DND-41 (cell line): ENCODE results near the gene SEMA5A.

Experiments used
- EZH2 ChIP-seq: IDR thresholded peaks from 3 replicates; pipeline ENCODE4 v1.6.1; 2012; ENCODE audit warnings: borderline replicate concordance, low read depth, mild to moderate bottlenecking, moderate library complexity, low read length, inconsistent platforms; ENCODE audit not compliant: severe bottlenecking
- TF ChIP-seq, protein P1 (sequence below): IDR thresholded peaks from 2 replicates; pipeline ENCODE4 v1.5.1; 2012; ENCODE audit warnings: borderline replicate concordance, low read length, moderate library complexity, mild to moderate bottlenecking; ENCODE audit not compliant: poor library complexity, severe bottlenecking; ENCODE audit errors: extremely low read depth

- TF ChIP-seq, protein P1, sequence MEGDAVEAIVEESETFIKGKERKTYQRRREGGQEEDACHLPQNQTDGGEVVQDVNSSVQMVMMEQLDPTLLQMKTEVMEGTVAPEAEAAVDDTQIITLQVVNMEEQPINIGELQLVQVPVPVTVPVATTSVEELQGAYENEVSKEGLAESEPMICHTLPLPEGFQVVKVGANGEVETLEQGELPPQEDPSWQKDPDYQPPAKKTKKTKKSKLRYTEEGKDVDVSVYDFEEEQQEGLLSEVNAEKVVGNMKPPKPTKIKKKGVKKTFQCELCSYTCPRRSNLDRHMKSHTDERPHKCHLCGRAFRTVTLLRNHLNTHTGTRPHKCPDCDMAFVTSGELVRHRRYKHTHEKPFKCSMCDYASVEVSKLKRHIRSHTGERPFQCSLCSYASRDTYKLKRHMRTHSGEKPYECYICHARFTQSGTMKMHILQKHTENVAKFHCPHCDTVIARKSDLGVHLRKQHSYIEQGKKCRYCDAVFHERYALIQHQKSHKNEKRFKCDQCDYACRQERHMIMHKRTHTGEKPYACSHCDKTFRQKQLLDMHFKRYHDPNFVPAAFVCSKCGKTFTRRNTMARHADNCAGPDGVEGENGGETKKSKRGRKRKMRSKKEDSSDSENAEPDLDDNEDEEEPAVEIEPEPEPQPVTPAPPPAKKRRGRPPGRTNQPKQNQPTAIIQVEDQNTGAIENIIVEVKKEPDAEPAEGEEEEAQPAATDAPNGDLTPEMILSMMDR: no peak
- no peak for TF ChIP-seq EZH2
Observed at GRCh38 chr5:9054322-9054721, 491.6 kb downstream of the SEMA5A start.
